Uterus (tissue), 2 donors: ENCODE results near the gene WWP2.

Experiments used
- CTCF ChIP-seq, 4 experiments: fragments of 200-600 bp in 2 of 4; fragments of 450-650 bp in 2 of 4; sonication (generic) in 2 of 4; IDR thresholded peaks; one replicate each; pipeline ENCODE4 v1.5.1; 2016 to 2019; ENCODE audit warnings: antibody characterized with exemption in 4 of 4, mild to moderate bottlenecking in 2 of 4, moderate library complexity in 1 of 4
- POLR2A ChIP-seq, 2 donors: fragments of 450-650 bp; IDR thresholded peaks; one replicate each; pipeline ENCODE4 v1.6.1; 2016; ENCODE audit warnings: antibody characterized with exemption in 2 of 2, mild to moderate bottlenecking in 1 of 2, moderate library complexity in 1 of 2

GRCh38 chr16:69768666-69769065 lies 6.5 kb downstream of the WWP2 start:
- TF ChIP-seq CTCF (IDR thresholded peaks at IDR 0.05) (no peak), POLR2A (IDR thresholded peaks at IDR 0.05) (no peak)
